Gastroesophageal sphincter (tissue), 3 donors: ENCODE results near the gene SPINK1.
"Not testable (repeated sequence)": the region's sequence is repeated elsewhere in the genome, so short reads cannot be mapped to it uniquely, and the experiment has no call there.

ENCODE experiments used
- CTCF ChIP-seq, 4 experiments: fragments of 200-600 bp in 2 of 4; fragments of 450-650 bp in 2 of 4; sonication (generic) in 1 of 4; IDR thresholded peaks; one replicate each; pipeline ENCODE4 v1.5.1; 2017 to 2019; ENCODE audit warnings: antibody characterized with exemption in 4 of 4, mild to moderate bottlenecking in 2 of 4, moderate library complexity in 2 of 4
- POLR2A ChIP-seq, 2 donors: fragments of 450-650 bp; IDR thresholded peaks; one replicate each; pipeline ENCODE4 v1.6.1; 2017; ENCODE audit warnings: antibody characterized with exemption in 2 of 2, mild to moderate bottlenecking in 2 of 2, moderate library complexity in 1 of 2
- POLR2AphosphoS5 ChIP-seq: sonication (generic); formaldehyde crosslinking; IDR thresholded peaks from one replicate; pipeline ENCODE4 v1.6.1; 2017; ENCODE audit warnings: antibody characterized with exemption

- TF ChIP-seq CTCF (IDR thresholded peaks at IDR 0.05); POLR2A (IDR thresholded peaks at IDR 0.05); POLR2AphosphoS5: not testable (repeated sequence)
These were observed 40.6 kb upstream of the SPINK1 start for GRCh38 chr5:147871980-147872549.
